HEK293 (cell line): ENCODE data around the gene WDR77.

Experiments used
- CTCF ChIA-PET: fragments of 350-600 bp; formaldehyde crosslinking; extraction: SDS; loops from one replicate; lab custom pipeline; 2021; ENCODE audit warnings: antibody characterized with exemption; lab: Yijun Ruan, JAX
- POLR2A ChIA-PET: fragments of 300-600 bp; formaldehyde crosslinking; extraction: SDS; loops from one replicate; lab custom pipeline; 2020; ENCODE audit warnings: antibody characterized with exemption, inconsistent platforms; lab: Yijun Ruan, JAX
- H3K27ac ChIP-seq: fragments of 200-500 bp; sonication (Bioruptor generic); 2 replicates; pipeline ENCODE4 v1.5.1; 2014; ENCODE audit warnings: low read depth, low read length, control low read depth, inconsistent platforms; ENCODE audit errors: extremely low read depth
- H3K36me3 ChIP-seq, 2 experiments: fragments of 200-500 bp in 1 of 2; sonication (Bioruptor generic) in 1 of 2; 1 replicate in 1 of 2; 2 replicates in 1 of 2; pipeline ENCODE4 v1.5.1; 2014 to 2017; ENCODE audit warnings: inconsistent platforms in 2 of 2, low read length in 2 of 2; ENCODE audit not compliant: control insufficient read depth in 2 of 2, insufficient read depth in 1 of 2
- H3K4me1 ChIP-seq: fragments of 200-500 bp; sonication (Bioruptor generic); 2 replicates; pipeline ENCODE4 v1.5.1; 2014; ENCODE audit warnings: mild to moderate bottlenecking, low read length, inconsistent platforms; ENCODE audit not compliant: control insufficient read depth, insufficient read depth
- H3K4me3 ChIP-seq: 2 replicates; pipeline ENCODE4 v1.5.1; 2011; ENCODE audit warnings: low read depth, mild to moderate bottlenecking, control low read depth, low read length, moderate library complexity
- H3K9me3 ChIP-seq: fragments of 200-500 bp; sonication (Bioruptor generic); 2 replicates; pipeline ENCODE4 v1.5.1; 2014; ENCODE audit warnings: low read depth, low read length, inconsistent platforms; ENCODE audit not compliant: control insufficient read depth, insufficient read depth
- GLI4 ChIP-seq: fragments of 450-650 bp; formaldehyde crosslinking; IDR thresholded peaks from 2 replicates; pipeline ENCODE4 v1.5.1; 2016; ENCODE audit warnings: missing biosample characterization, missing genetic modification characterization
- GLIS1 ChIP-seq: fragments of 450-650 bp; formaldehyde crosslinking; IDR thresholded peaks from 2 replicates; pipeline ENCODE4 v1.5.1; 2016; ENCODE audit warnings: missing biosample characterization, missing genetic modification characterization
- RBAK ChIP-seq: fragments of 450-650 bp; formaldehyde crosslinking; IDR thresholded peaks from 2 replicates; pipeline ENCODE4 v1.5.1; 2016; ENCODE audit warnings: missing biosample characterization, missing genetic modification characterization
- SCRT2 ChIP-seq: fragments of 450-650 bp; formaldehyde crosslinking; IDR thresholded peaks from 2 replicates; pipeline ENCODE4 v1.5.1; 2016; ENCODE audit warnings: missing biosample characterization, missing genetic modification characterization
- YY2 ChIP-seq: fragments of 450-650 bp; formaldehyde crosslinking; IDR thresholded peaks from 2 replicates; pipeline ENCODE4 v1.5.1; 2016; ENCODE audit warnings: missing biosample characterization, missing genetic modification characterization
- ZBTB21 ChIP-seq: fragments of 450-650 bp; formaldehyde crosslinking; IDR thresholded peaks from 2 replicates; pipeline ENCODE4 v1.5.1; 2017; ENCODE audit warnings: missing biosample characterization, missing genetic modification characterization
- ZFP41 ChIP-seq: fragments of 450-650 bp; formaldehyde crosslinking; IDR thresholded peaks from 2 replicates; pipeline ENCODE4 v1.5.1; 2016; ENCODE audit warnings: missing biosample characterization, missing genetic modification characterization, borderline replicate concordance
- ZNF114 ChIP-seq: fragments of 450-650 bp; formaldehyde crosslinking; IDR thresholded peaks from 2 replicates; pipeline ENCODE4 v1.5.0; 2017; ENCODE audit warnings: missing biosample characterization, missing genetic modification characterization
- ZNF121 ChIP-seq: fragments of 450-650 bp; formaldehyde crosslinking; IDR thresholded peaks from 2 replicates; pipeline ENCODE4 v1.5.1; 2016; ENCODE audit warnings: missing biosample characterization, missing genetic modification characterization
- ZNF510 ChIP-seq: fragments of 450-650 bp; formaldehyde crosslinking; IDR thresholded peaks from 2 replicates; pipeline ENCODE4 v1.5.1; 2018; ENCODE audit warnings: mild to moderate bottlenecking, missing genetic modification characterization, missing biosample characterization; ENCODE audit not compliant: insufficient replicate concordance
- ZNF629 ChIP-seq: fragments of 450-650 bp; formaldehyde crosslinking; IDR thresholded peaks from 2 replicates; pipeline ENCODE4 v1.5.1; 2017; ENCODE audit warnings: missing biosample characterization, missing genetic modification characterization
- ZNF768 ChIP-seq: fragments of 450-650 bp; formaldehyde crosslinking; IDR thresholded peaks from 2 replicates; pipeline ENCODE4 v1.5.1; 2018; ENCODE audit warnings: missing biosample characterization, mild to moderate bottlenecking, missing genetic modification characterization
- ZNF843 ChIP-seq: fragments of 450-650 bp; formaldehyde crosslinking; IDR thresholded peaks from 2 replicates; pipeline ENCODE4 v1.5.1; 2016; ENCODE audit warnings: missing biosample characterization, missing genetic modification characterization
- TF ChIP-seq, protein P1 (sequence below): fragments of 450-650 bp; formaldehyde crosslinking; IDR thresholded peaks from 2 replicates; pipeline ENCODE4 v1.5.1; 2016; ENCODE audit warnings: missing biosample characterization, missing genetic modification characterization
- TF ChIP-seq, protein P2 (sequence below): fragments of 450-650 bp; formaldehyde crosslinking; conservative IDR thresholded peaks from 2 replicates; pipeline ENCODE4 v1.5.1; 2016; ENCODE audit warnings: low read depth, missing biosample characterization, missing genetic modification characterization
- TF ChIP-seq, protein P3 (sequence below): fragments of 450-650 bp; formaldehyde crosslinking; IDR thresholded peaks from 2 replicates; pipeline ENCODE4 v1.5.1; 2017; ENCODE audit warnings: missing biosample characterization, missing genetic modification characterization
- TF ChIP-seq, protein P4 (sequence below): fragments of 450-650 bp; formaldehyde crosslinking; IDR thresholded peaks from 2 replicates; pipeline ENCODE4 v1.5.1; 2016; ENCODE audit warnings: missing biosample characterization, missing genetic modification characterization
- TF ChIP-seq, protein P5 (sequence below): fragments of 450-650 bp; formaldehyde crosslinking; IDR thresholded peaks from 2 replicates; pipeline ENCODE4 v1.5.1; 2016; ENCODE audit warnings: missing biosample characterization, missing genetic modification characterization
- TF ChIP-seq, protein P6 (sequence below): fragments of 450-650 bp; formaldehyde crosslinking; IDR thresholded peaks from 2 replicates; pipeline ENCODE4 v1.5.1; 2016; ENCODE audit warnings: missing biosample characterization, missing genetic modification characterization

Gene WDR77

DNA sequence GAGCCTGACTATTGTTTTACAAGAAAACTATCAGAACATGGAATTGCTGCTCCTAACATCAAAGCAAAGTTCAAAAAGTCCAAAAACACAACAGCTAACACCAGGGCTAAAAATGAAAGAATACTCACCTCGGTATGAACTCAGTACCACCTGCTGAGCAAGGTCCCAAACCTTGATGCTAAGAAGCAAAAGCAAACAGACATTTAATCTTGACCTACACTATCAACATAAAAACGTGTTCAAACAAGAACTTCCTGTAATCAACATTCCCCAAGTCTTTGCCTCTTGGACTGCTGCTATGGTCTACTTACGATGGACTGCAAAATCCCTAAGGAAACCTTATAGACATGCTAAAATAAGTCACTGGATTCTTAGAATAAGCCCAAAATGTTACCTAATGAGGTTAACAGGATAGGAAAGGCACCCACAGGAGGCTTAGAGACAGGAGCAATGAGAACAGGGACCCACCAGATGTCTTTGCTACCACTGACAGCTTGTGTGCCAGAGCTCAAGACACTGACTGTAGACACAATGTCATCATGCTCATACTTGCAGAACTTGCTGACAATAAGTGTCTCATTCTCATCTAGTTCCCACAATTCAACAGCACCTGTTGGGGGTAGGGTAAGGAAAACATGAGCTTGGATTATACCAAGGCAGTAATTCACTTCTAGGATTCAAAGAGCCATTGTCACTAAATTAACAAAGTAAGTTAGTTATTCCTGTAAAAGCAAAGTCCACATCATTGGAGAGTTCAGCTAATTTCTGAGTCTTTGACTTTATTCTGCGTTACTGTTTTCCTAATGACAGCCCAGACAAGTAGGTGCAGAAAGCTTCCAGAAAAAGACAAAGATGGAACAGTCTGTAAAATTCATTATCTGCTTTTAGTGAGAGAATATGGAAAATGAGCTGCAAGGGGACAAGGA is 1.8 kb downstream of the WDR77 start:
- H3K9me3 ChIP-seq: no peaks in the 10 kb centered on the region
- POLR2A ChIA-PET: interaction anchor here (0.8 to 0.9 kb wide), 2 partner anchors 12 to 21 kb away, joined by 3 read pairs; no protein-coding TSS in a partner anchor
- CTCF ChIA-PET: interaction anchor here (1.9 kb wide), 1 partner anchor 224 kb away, joined by 6 read pairs; no protein-coding TSS in a partner anchor
- no peaks in the 10 kb centered on the region for H3K4me1 ChIP-seq
- H3K36me3 ChIP-seq: peaks cover 7 to 71% of the 10 kb centered on the region in 2 experiments; a peak in 2 of 3 replicates
- no peak overlapping the region for H3K27ac ChIP-seq
- H3K4me3 ChIP-seq: peak overlapping the region; percentile 99
- TF ChIP-seq, protein P1, sequence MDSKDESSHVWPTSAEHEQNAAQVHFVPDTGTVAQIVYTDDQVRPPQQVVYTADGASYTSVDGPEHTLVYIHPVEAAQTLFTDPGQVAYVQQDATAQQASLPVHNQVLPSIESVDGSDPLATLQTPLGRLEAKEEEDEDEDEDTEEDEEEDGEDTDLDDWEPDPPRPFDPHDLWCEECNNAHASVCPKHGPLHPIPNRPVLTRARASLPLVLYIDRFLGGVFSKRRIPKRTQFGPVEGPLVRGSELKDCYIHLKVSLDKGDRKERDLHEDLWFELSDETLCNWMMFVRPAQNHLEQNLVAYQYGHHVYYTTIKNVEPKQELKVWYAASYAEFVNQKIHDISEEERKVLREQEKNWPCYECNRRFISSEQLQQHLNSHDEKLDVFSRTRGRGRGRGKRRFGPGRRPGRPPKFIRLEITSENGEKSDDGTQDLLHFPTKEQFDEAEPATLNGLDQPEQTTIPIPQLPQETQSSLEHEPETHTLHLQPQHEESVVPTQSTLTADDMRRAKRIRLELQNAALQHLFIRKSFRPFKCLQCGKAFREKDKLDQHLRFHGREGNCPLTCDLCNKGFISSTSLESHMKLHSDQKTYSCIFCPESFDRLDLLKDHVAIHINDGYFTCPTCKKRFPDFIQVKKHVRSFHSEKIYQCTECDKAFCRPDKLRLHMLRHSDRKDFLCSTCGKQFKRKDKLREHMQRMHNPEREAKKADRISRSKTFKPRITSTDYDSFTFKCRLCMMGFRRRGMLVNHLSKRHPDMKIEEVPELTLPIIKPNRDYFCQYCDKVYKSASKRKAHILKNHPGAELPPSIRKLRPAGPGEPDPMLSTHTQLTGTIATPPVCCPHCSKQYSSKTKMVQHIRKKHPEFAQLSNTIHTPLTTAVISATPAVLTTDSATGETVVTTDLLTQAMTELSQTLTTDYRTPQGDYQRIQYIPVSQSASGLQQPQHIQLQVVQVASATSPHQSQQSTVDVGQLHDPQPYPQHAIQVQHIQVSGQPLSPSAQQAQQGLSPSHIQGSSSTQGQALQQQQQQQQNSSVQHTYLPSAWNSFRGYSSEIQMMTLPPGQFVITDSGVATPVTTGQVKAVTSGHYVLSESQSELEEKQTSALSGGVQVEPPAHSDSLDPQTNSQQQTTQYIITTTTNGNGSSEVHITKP: peak; percentile 79
- TF ChIP-seq GLIS1 (tag by site-specific recombination) (peak; percentile 31; the same call in 1 of the 2 replicates), ZBTB21 (no peak), ZFP41 (tag by site-specific recombination) (no peak), SCRT2 (tag by site-specific recombination) (peak; percentile 76), RBAK (tag by site-specific recombination) (no peak), ZNF510 (tag by site-specific recombination) (no peak)
- TF ChIP-seq, protein P2, sequence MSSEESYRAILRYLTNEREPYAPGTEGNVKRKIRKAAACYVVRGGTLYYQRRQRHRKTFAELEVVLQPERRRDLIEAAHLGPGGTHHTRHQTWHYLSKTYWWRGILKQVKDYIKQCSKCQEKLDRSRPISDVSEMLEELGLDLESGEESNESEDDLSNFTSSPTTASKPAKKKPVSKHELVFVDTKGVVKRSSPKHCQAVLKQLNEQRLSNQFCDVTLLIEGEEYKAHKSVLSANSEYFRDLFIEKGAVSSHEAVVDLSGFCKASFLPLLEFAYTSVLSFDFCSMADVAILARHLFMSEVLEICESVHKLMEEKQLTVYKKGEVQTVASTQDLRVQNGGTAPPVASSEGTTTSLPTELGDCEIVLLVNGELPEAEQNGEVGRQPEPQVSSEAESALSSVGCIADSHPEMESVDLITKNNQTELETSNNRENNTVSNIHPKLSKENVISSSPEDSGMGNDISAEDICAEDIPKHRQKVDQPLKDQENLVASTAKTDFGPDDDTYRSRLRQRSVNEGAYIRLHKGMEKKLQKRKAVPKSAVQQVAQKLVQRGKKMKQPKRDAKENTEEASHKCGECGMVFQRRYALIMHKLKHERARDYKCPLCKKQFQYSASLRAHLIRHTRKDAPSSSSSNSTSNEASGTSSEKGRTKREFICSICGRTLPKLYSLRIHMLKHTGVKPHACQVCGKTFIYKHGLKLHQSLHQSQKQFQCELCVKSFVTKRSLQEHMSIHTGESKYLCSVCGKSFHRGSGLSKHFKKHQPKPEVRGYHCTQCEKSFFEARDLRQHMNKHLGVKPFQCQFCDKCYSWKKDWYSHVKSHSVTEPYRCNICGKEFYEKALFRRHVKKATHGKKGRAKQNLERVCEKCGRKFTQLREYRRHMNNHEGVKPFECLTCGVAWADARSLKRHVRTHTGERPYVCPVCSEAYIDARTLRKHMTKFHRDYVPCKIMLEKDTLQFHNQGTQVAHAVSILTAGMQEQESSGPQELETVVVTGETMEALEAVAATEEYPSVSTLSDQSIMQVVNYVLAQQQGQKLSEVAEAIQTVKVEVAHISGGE: no peak
- TF ChIP-seq, protein P3, sequence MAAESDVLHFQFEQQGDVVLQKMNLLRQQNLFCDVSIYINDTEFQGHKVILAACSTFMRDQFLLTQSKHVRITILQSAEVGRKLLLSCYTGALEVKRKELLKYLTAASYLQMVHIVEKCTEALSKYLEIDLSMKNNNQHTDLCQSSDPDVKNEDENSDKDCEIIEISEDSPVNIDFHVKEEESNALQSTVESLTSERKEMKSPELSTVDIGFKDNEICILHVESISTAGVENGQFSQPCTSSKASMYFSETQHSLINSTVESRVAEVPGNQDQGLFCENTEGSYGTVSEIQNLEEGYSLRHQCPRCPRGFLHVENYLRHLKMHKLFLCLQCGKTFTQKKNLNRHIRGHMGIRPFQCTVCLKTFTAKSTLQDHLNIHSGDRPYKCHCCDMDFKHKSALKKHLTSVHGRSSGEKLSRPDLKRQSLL (tag by site-specific recombination): no peak
- TF ChIP-seq, protein P4, sequence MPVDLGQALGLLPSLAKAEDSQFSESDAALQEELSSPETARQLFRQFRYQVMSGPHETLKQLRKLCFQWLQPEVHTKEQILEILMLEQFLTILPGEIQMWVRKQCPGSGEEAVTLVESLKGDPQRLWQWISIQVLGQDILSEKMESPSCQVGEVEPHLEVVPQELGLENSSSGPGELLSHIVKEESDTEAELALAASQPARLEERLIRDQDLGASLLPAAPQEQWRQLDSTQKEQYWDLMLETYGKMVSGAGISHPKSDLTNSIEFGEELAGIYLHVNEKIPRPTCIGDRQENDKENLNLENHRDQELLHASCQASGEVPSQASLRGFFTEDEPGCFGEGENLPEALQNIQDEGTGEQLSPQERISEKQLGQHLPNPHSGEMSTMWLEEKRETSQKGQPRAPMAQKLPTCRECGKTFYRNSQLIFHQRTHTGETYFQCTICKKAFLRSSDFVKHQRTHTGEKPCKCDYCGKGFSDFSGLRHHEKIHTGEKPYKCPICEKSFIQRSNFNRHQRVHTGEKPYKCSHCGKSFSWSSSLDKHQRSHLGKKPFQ (tag by site-specific recombination): no peak

DNA sequence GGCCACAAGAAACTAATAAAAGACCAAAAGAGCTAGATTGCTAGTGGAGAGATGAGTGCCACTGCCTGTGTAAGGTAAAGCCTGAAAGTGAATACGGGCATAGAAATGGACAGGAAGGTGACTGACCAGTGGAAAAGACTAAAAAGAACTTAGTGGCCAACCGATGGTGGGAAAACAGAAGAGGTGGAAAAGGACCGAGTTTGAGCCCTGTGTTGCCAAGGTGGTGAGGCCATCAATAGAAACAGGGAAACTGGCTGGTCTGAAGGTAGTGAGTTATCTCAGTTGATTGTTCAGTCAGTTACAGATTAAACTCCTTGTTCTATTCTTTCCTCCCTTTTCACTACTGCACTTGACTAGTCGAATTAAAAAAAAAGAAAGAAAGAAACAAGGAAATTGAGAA is 2.5 kb downstream of the WDR77 start:
- Histone ChIP-seq H3K27ac (no peak overlapping the region), H3K4me3 (no peak overlapping the region), H3K9me3 (no peaks in the 10 kb centered on the region), H3K36me3 (peaks cover 7 to 75% of the 10 kb centered on the region in 2 experiments; a peak in 2 of 3 replicates), H3K4me1 (no peaks in the 10 kb centered on the region)
- ChIA-PET POLR2A (interaction anchor here (0.9 kb wide), 1 partner anchor 21 kb away, joined by 3 read pairs; no protein-coding TSS in a partner anchor), CTCF (no interaction called here)
- TF ChIP-seq, protein P5, sequence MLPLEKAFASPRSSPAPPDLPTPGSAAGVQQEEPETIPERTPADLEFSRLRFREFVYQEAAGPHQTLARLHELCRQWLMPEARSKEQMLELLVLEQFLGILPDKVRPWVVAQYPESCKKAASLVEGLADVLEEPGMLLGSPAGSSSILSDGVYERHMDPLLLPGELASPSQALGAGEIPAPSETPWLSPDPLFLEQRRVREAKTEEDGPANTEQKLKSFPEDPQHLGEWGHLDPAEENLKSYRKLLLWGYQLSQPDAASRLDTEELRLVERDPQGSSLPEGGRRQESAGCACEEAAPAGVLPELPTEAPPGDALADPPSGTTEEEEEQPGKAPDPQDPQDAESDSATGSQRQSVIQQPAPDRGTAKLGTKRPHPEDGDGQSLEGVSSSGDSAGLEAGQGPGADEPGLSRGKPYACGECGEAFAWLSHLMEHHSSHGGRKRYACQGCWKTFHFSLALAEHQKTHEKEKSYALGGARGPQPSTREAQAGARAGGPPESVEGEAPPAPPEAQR (tag by site-specific recombination): no peak
- TF ChIP-seq, protein P6, sequence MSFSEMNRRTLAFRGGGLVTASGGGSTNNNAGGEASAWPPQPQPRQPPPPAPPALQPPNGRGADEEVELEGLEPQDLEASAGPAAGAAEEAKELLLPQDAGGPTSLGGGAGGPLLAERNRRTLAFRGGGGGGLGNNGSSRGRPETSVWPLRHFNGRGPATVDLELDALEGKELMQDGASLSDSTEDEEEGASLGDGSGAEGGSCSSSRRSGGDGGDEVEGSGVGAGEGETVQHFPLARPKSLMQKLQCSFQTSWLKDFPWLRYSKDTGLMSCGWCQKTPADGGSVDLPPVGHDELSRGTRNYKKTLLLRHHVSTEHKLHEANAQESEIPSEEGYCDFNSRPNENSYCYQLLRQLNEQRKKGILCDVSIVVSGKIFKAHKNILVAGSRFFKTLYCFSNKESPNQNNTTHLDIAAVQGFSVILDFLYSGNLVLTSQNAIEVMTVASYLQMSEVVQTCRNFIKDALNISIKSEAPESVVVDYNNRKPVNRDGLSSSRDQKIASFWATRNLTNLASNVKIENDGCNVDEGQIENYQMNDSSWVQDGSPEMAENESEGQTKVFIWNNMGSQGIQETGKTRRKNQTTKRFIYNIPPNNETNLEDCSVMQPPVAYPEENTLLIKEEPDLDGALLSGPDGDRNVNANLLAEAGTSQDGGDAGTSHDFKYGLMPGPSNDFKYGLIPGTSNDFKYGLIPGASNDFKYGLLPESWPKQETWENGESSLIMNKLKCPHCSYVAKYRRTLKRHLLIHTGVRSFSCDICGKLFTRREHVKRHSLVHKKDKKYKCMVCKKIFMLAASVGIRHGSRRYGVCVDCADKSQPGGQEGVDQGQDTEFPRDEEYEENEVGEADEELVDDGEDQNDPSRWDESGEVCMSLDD (tag by site-specific recombination): no peak
- no peak for TF ChIP-seq ZNF121 (tag by site-specific recombination)
- no peak for TF ChIP-seq YY2 (tag by site-specific recombination)
- TF ChIP-seq ZNF768: no peak
- TF ChIP-seq ZNF629: no peak
- TF ChIP-seq ZNF843 (tag by site-specific recombination): no peak
- TF ChIP-seq ZNF114 (tag by site-specific recombination): no peak
- no peak for TF ChIP-seq GLI4 (tag by site-specific recombination)
